ENCODE results near the gene SERPINB12.
A peak's percentile ranks its signal among the peaks of the same experiment; 100 is the strongest.

The SERPINB12 gene

DNA sequence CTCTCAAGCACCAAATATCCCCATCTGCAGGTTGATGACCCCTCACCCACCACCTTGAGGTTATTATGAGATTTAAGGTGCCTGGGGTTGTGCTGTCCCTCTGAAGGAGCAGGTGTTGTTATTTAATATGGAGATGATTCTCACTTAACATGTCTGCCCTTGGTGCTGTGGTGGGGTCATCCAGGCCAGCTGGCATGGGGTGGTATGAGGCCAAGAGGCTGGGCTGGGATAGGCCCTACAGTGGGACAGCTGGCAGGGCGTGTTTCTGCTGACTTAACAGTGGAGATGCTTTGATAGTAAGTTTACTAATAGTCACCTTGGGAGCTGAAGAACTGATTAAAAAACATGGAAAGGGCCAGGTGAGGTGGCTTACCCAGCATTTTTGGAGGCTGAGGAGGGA lies 22.4 kb downstream of the SERPINB12 start:
- no peak overlapping the region for H3K4me3 ChIP-seq (ENCODE audit: low read depth, low read length)
- POLR2A ChIA-PET, result no interaction called here
- no peak for DNase-seq (ENCODE audit: low read depth, low spot score)
- TF ChIP-seq, protein P1, sequence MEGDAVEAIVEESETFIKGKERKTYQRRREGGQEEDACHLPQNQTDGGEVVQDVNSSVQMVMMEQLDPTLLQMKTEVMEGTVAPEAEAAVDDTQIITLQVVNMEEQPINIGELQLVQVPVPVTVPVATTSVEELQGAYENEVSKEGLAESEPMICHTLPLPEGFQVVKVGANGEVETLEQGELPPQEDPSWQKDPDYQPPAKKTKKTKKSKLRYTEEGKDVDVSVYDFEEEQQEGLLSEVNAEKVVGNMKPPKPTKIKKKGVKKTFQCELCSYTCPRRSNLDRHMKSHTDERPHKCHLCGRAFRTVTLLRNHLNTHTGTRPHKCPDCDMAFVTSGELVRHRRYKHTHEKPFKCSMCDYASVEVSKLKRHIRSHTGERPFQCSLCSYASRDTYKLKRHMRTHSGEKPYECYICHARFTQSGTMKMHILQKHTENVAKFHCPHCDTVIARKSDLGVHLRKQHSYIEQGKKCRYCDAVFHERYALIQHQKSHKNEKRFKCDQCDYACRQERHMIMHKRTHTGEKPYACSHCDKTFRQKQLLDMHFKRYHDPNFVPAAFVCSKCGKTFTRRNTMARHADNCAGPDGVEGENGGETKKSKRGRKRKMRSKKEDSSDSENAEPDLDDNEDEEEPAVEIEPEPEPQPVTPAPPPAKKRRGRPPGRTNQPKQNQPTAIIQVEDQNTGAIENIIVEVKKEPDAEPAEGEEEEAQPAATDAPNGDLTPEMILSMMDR (IDR thresholded peaks at IDR 0.05; ENCODE audit: insufficient read depth, low read length, missing control alignments), result no peak
- CTCF ChIA-PET, result interaction anchor here (1.0 to 9.8 kb wide), 4 partner anchors 14 to 177 kb away, joined by 3 to 121 read pairs (median 14); no protein-coding TSS in a partner anchor

DNA sequence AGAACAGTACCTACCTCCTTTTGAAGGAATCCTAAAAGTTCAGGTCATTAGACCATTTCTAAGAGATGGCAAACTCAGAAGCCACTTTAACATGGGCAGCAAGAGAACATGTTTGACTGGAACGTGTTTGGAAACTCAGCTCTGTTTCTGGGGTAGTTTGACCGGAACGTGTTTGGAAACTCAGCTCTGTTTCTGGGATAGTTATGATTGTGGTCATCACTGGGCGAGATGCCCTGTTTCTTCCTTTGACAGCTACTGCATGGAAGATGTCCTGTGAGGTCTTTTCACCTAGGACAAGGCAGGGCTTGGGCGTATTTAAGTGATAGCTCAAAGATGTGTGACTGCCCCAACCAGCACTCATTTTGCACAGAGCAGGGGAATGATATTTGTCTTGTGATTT lies 25.1 kb downstream of the SERPINB12 start:
- POLR2A ChIA-PET, result no interaction called here
- H3K4me3 ChIP-seq (ENCODE audit: low read depth, low read length), result no peak overlapping the region
- DNase-seq (ENCODE audit: low read depth, low spot score), result no peak
- TF ChIP-seq, protein P1 (IDR thresholded peaks at IDR 0.05; ENCODE audit: insufficient read depth, low read length, missing control alignments), result no peak
- CTCF ChIA-PET, result interaction anchor here (1.0 to 9.8 kb wide), 9 partner anchors 11 to 280 kb away, joined by 4 to 121 read pairs (median 12); no protein-coding TSS in a partner anchor

- DNase-seq (ENCODE audit: low read depth, low spot score), result no peak
- ChIA-PET POLR2A (no interaction called here), CTCF (interaction anchor here (1.0 to 9.8 kb wide), 6 partner anchors 11 to 174 kb away, joined by 4 to 121 read pairs (median 16); no protein-coding TSS in a partner anchor)
- no peak overlapping the region for H3K4me3 ChIP-seq (ENCODE audit: low read depth, low read length)
- TF ChIP-seq, protein P1 (IDR thresholded peaks at IDR 0.05; ENCODE audit: insufficient read depth, low read length, missing control alignments), result no peak
Measured at GRCh38 chr18:63567825-63568224, 25.7 kb downstream of the SERPINB12 start.

DNA sequence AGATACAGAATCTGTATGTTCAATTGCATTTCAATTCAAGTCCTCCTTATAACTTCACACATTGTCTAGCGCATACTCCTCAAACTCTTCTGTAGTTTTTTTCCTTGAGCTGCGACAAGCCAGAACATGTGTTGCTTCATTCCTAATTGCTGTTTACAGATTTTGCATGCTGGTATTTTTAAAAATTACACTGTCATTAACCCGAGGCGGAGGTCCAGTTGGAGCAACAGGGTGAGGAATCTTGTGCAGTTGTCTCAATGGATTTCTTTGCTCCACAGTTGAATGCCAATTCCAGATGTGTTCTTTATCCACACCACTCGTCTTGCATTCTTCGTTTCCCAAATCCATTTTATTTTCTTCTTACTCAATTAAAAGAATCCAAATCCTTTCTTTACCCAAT lies 28.6 kb downstream of the SERPINB12 start:
- H3K4me3 ChIP-seq (ENCODE audit: low read depth, low read length), result no peak overlapping the region
- ChIA-PET POLR2A (no interaction called here), CTCF (interaction anchor here (2.7 to 9.8 kb wide), 3 partner anchors 8 to 52 kb away, joined by 11 to 121 read pairs (median 34); no protein-coding TSS in a partner anchor)
- DNase-seq (ENCODE audit: low read depth, low spot score), result no peak
- TF ChIP-seq, protein P1 (IDR thresholded peaks at IDR 0.05; ENCODE audit: insufficient read depth, low read length, missing control alignments), result no peak

DNA sequence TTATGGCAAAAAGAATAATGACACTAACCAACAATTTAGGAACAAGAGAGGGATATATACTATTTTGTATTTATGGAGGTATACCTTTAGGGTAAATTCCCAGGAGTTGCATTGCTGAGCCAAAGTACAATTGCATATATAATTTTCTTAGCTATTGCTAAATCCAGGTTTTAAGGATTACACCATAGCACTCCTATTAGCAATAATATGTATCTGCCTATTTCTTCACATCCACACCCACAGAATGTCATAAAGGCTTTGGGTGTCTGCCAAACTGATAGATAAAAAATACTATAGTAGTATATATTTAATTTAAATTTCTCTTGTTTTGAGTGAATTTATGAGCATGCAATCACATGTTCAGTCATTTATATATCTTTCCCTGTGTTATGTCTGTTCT lies 33.5 kb downstream of the SERPINB12 start:
- H3K4me3 ChIP-seq (ENCODE audit: low read depth, low read length), result no peak overlapping the region
- CTCF ChIA-PET, result interaction anchor here (0.6 to 13.0 kb wide), 9 partner anchors 9 to 270 kb away, joined by 3 to 724 read pairs (median 98); partner anchors contain the start of gene SERPINB13
- DNase-seq (ENCODE audit: low read depth, low spot score), result no peak
- TF ChIP-seq, protein P1 (IDR thresholded peaks at IDR 0.05; ENCODE audit: insufficient read depth, low read length, missing control alignments), result no peak
- POLR2A ChIA-PET, result no interaction called here

- DNase-seq (ENCODE audit: low read depth, low spot score), result no peak
- H3K4me3 ChIP-seq (ENCODE audit: low read depth, low read length), result no peak overlapping the region
- TF ChIP-seq, protein P1 (IDR thresholded peaks at IDR 0.05; ENCODE audit: insufficient read depth, low read length, missing control alignments), result peak; percentile 73
- ChIA-PET CTCF (interaction anchor here (0.6 to 13.0 kb wide), 52 partner anchors 10 to 1992 kb away, joined by 3 to 724 read pairs (median 4); partner anchors contain the start of genes SERPINB12, SERPINB13, SERPINB5 and SERPINB7), POLR2A (no interaction called here)
Measured at GRCh38 chr18:63578357-63578958, 36.3 kb downstream of the SERPINB12 start.
